ENCODE results near the gene ZNF723. TPM values are rescaled to one million over a fixed set of nuclear protein-coding genes. Genes with fewer than 3 reads are reported as not detected.

The ZNF723 gene
- total RNA-seq (2022; extraction: Qiagen RNA extraction; ENCODE audit: low read depth) = not detected in 5 replicates

DNA sequence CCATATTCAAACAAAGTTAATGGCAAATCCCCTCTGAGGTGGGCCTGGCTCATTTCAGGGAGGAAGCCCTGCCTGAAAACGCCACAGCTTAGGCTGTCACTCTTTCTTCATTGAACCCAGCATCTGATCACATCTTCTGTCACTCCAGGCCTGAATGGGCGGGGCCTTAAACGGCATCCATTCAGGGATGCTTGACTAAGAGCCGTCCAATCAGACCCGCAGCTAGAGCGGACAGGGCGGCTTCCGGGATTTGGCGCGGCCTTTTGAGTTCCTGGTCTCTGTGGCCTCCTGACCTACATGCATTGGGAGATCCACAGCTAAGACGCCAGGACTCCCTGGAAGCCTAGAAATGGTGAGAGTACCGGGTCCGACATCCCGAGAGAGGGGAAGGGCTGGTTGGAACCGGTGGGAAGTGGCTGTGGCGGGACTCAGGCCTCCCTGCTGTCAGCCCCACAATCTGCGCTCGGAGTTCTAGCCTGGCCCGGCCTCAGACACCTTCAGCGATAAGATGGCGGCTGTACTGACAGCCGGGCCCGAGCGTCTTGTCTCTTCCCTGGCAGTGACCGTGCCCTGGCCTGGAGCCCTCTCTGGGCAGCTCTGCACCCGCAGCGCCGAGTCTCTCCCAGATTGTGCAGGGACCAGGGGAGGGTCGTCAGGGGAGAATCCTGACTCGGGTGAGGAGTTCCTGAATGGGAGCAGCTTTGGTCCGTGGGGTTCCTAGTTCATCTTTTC is at the start of gene ZNF723:
TSS of gene ZNF723 (plus strand) at position 261 of the 732 bp plus-strand sequence. CDS start at position 350, 89 bp downstream.

DNA sequence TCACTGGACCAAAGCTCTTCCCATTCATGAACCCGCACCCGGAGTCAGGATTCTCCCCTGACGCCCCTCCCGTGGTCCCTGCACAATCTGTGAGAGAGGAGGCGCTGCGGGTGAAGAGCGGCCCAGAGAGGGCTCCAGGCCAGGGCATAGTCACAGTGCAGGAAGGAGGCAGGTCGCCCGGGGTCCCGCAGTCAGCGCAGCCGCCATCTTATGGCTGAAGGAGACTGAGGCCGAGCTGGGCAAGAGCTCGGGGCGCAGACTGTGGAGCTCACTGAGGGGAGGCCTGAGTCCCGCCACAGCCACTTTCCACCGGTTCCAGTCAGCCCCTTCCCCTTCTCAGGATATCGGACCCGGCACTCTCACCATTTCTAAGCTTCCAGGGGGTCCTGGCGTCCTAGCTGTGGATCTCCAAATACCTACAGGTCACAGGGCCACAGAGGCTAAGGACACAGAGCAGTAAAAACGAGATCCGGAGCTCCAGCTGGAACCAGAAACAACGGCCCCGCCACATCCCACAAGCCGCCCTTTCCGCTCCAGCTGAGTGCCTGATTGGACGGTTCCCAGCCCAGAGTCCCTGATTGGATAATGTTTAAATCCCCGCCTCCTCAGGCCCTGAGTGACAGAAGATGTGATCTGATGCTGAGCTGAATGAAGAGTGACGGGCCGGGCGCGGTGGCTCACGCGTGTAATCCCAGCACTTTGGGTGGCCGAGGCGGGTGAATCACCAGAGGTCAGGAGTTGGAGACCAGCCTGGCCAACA is 48.3 kb upstream of the ZNF723 start, which contains the start of gene ZNF99:
TSS of gene ZNF99 (minus strand) at position 501 of the 760 bp plus-strand sequence. CDS start at position 366, 135 bp downstream.

Other genes starting within 250 kb of the ZNF723 start
- gene ZNF492, start 198.0 kb upstream of the ZNF723 start, total RNA-seq (2022; extraction: Qiagen RNA extraction; ENCODE audit: low read depth) = not detected in 5 replicates
- not detected in 5 replicates for gene ZNF99, start 48.1 kb upstream of the ZNF723 start, total RNA-seq (2022; extraction: Qiagen RNA extraction; ENCODE audit: low read depth)
- not detected in 5 replicates for gene ZNF728, start 170.9 kb downstream of the ZNF723 start, total RNA-seq (2022; extraction: Qiagen RNA extraction; ENCODE audit: low read depth)